GM12878 (cell line): Measurements from ENCODE around the gene SPOP. TPM values are rescaled to one million over a fixed set of nuclear protein-coding genes. Genes with fewer than 3 reads are reported as not detected.

Source experiments
- ATAC-seq: fragments of 200-7000 bp; cut with Tn5 transposase; 3 replicates; pipeline ENCODE4 v1.9.1; 2020; ENCODE audit warnings: mild to moderate bottlenecking, moderate library complexity
- Bru-seq: library from RNA; stranded (reverse); fragments of 400-500 nt; gene quantifications from one replicate; lab custom pipeline; 2021; lab: Mats Ljungman, UMichigan
- BruChase-seq, 2 experiments: library from RNA; stranded (reverse); fragments of 400-500 nt; gene quantifications; one replicate each; lab custom pipeline; 2021; lab: Mats Ljungman, UMichigan
- BruUV-seq: library from RNA; stranded (reverse); fragments of 400-500 nt; replicated peaks from 2 replicates; lab custom pipeline; 2021; lab: Mats Ljungman, UMichigan
- CTCF ChIA-PET: fragments of 300-600 bp; sonication (Branson Sonifier 250); formaldehyde crosslinking; extraction: SDS; loops from one replicate; lab custom pipeline; 2021; ENCODE audit warnings: inconsistent platforms; lab: Yijun Ruan, JAX
- POLR2A ChIA-PET: fragments of 350-600 bp; formaldehyde crosslinking; extraction: SDS; loops from one replicate; lab custom pipeline; 2021; ENCODE audit warnings: inconsistent platforms; lab: Charles Lee
- RAD21 ChIA-PET: fragments of 300-600 bp; sonication (Branson Sonifier 250); formaldehyde crosslinking; loops from one replicate; lab custom pipeline; 2023; ENCODE audit warnings: antibody characterized with exemption; ENCODE audit not compliant: unreplicated experiment; lab: Charles Lee
- SMC1A ChIA-PET: fragments of 300-600 bp; sonication (Branson Sonifier 250); formaldehyde crosslinking; loops from one replicate; lab custom pipeline; 2023; ENCODE audit not compliant: unreplicated experiment, uncharacterized antibody; lab: Charles Lee
- DNase-seq: peaks from one replicate; pipeline ENCODE4 v3.0.0-alpha.2; 2011; ENCODE audit warnings: low read depth, low spot score
- FAIRE-seq: peaks from 3 replicates; lab custom pipeline; 2011; peaks lifted over from hg19 to GRCh38; lab: Jason Lieb, UNC
- H2AFZ ChIP-seq: 2 replicates; pipeline ENCODE4 v1.6.0; 2011; ENCODE audit warnings: low read depth, low read length, control low read depth; ENCODE audit not compliant: control insufficient read depth
- H3K27ac ChIP-seq: 2 replicates; pipeline ENCODE4 v1.5.1; 2011; ENCODE audit warnings: control low read depth; ENCODE audit not compliant: control insufficient read depth, insufficient read depth
- H3K27me3 ChIP-seq, 2 experiments: replicated peaks in 1 of 2; 2 replicates each; pipeline versions ENCODE4 v1.6.0 to v1.6.1; 2011; ENCODE audit warnings: low read length in 1 of 2; ENCODE audit not compliant: control insufficient read depth in 2 of 2, insufficient read depth in 2 of 2
- H3K36me3 ChIP-seq, 2 experiments: 2 replicates each; pipeline ENCODE4 v1.5.1; 2011; ENCODE audit warnings: low read length in 1 of 2; ENCODE audit not compliant: control insufficient read depth in 2 of 2, insufficient read depth in 2 of 2
- H3K4me1 ChIP-seq: 2 replicates; pipeline ENCODE4 v1.6.1; 2011; ENCODE audit warnings: mild to moderate bottlenecking, low read length, moderate library complexity, mixed read lengths; ENCODE audit not compliant: control insufficient read depth, insufficient read depth
- H3K4me2 ChIP-seq: 2 replicates; pipeline ENCODE4 v1.6.0; 2011; ENCODE audit warnings: control low read depth; ENCODE audit not compliant: control insufficient read depth, insufficient read depth
- H3K4me3 ChIP-seq: fragments of 200-600 bp; sonication (generic); 2 replicates; pipeline ENCODE4 v1.5.1; 2016
- H3K79me2 ChIP-seq: 2 replicates; pipeline ENCODE4 v1.6.0; 2011; ENCODE audit warnings: low read length; ENCODE audit not compliant: control insufficient read depth, insufficient read depth
- H3K9ac ChIP-seq: 2 replicates; pipeline ENCODE4 v1.8.0; 2011; ENCODE audit warnings: low read length, control low read depth, mixed read lengths; ENCODE audit not compliant: control insufficient read depth, insufficient read depth
- H3K9me3 ChIP-seq: replicated peaks from 3 replicates; pipeline ENCODE4 v1.5.1; 2011; ENCODE audit warnings: mild to moderate bottlenecking, low read length; ENCODE audit not compliant: control insufficient read depth, insufficient read depth
- H4K20me1 ChIP-seq: 2 replicates; pipeline ENCODE4 v1.6.0; 2011; ENCODE audit not compliant: control insufficient read depth, insufficient read depth
- CREB1 ChIP-seq: IDR thresholded peaks from 2 replicates; pipeline ENCODE4 v1.6.1; 2012; ENCODE audit warnings: low read depth, mild to moderate bottlenecking, inconsistent platforms
- MYB ChIP-seq: fragments of 150-350 bp; IDR thresholded peaks from 2 replicates; pipeline ENCODE4 v1.6.1; 2014; ENCODE audit warnings: mild to moderate bottlenecking, low read depth, low read length, borderline replicate concordance
- RFX5 ChIP-seq: IDR thresholded peaks from 2 replicates; pipeline ENCODE4 v1.6.1; 2011; ENCODE audit warnings: low read depth, low read length, improper control_type of control experiment
- SMAD5 ChIP-seq: IDR thresholded peaks from 2 replicates; pipeline ENCODE4 v1.6.1; 2016; ENCODE audit warnings: antibody characterized with exemption, low read depth
- TCF12 ChIP-seq: IDR thresholded peaks from 2 replicates; pipeline ENCODE4 v1.6.1; 2011; ENCODE audit warnings: low read depth, mild to moderate bottlenecking, low read length
- TCF3 ChIP-seq: IDR thresholded peaks from 2 replicates; pipeline ENCODE4 v1.6.1; 2012; ENCODE audit warnings: low read depth, mild to moderate bottlenecking, low read length, borderline replicate concordance; ENCODE audit not compliant: insufficient read depth
- WGBS: methylation state at CpG from one replicate; pipeline ENCODE4 v1.1.6; 2016; ENCODE audit warnings: low lambda C conversion rate; ENCODE audit not compliant: insufficient replicate concordance, insufficient coverage; ENCODE audit errors: missing lambda C conversion rate; 5-methylcytosine and 5-hydroxymethylcytosine counted together
- in situ Hi-C: fragments of 300-500 bp; cut with MboI; formaldehyde crosslinking; loops from 9 replicates; pipeline ENCODE4 v1.14.3; 2018; ENCODE audit warnings: mixed read lengths
- intact Hi-C: fragments of 100-400 bp; cut with micrococcal nuclease; formaldehyde crosslinking; loops from one replicate; pipeline ENCODE4 v1.14.2; 2022; ENCODE audit not compliant: unreplicated experiment
- long read RNA-seq, 2 experiments: library from polyadenylated mRNA; unstranded; transcript quantifications; one replicate each; pipeline ENCODE4 v2.0.0, GENCODE V29; 2019 to 2020
- polyA minus RNA-seq, 3 experiments: library from RNA; depleted of rRNA, polyadenylated mRNA; stranded (reverse); fragments of >200 nt; gene quantifications; 2 replicates each; pipeline ENCODE4 v1.2.3, GENCODE V29; 2011
- polyA plus RNA-seq, 11 experiments: library from polyadenylated mRNA; depleted of rRNA in 4 of 11; unstranded in 6 of 11; stranded (reverse) in 5 of 11; fragments of >200 nt; fragmentation: Nextera tagmentation in 4 of 11; fragmentation: Illumina TruSeq in 1 of 11; extraction: Ambion mirVana in 4 of 11; extraction: Trizol in 1 of 11; gene quantifications; 1 replicate in 1 of 11; 2 replicates in 10 of 11; pipeline versions ENCODE4 v1.2.1 to v1.2.3, GENCODE V29; 2011 to 2016; ENCODE audit warnings: inconsistent platforms in 2 of 11, missing spikeins in 2 of 11, low read depth in 1 of 11
- total RNA-seq, 4 experiments: library from RNA; depleted of rRNA in 3 of 4; stranded (reverse); fragments of >200 nt in 3 of 4; fragmentation: Illumina TruSeq in 1 of 4; extraction: Trizol in 1 of 4; gene quantifications; 2 replicates each; pipeline versions ENCODE4 v1.2.1 to v1.2.3, GENCODE V29; 2013 to 2021
- TF ChIP-seq, protein P1 (sequence below): fragments of 450-650 bp; formaldehyde crosslinking; IDR thresholded peaks from 2 replicates; pipeline ENCODE4 v1.5.0; 2022; ENCODE audit warnings: mild to moderate bottlenecking, missing genetic modification characterization
- TF ChIP-seq, protein P2 (sequence below): fragments of 450-650 bp; IDR thresholded peaks from 2 replicates; pipeline ENCODE4 v1.6.1; 2016; ENCODE audit warnings: mild to moderate bottlenecking
- TF ChIP-seq, protein P3 (sequence below): IDR thresholded peaks from 2 replicates; pipeline ENCODE4 v1.6.1; 2011; ENCODE audit warnings: borderline replicate concordance, low read depth, mild to moderate bottlenecking, moderate library complexity, low read length; ENCODE audit not compliant: insufficient read depth, poor library complexity, severe bottlenecking

Gene SPOP
- 86.4 and 107 TPM in 2 replicates for total RNA-seq (2013; cell fraction: nucleolus; rRNA removed)
- total RNA-seq (2014; rRNA removed) (56.7 and 64.0 TPM in 2 replicates), total RNA-seq (2014; rRNA removed; fragmentation: Illumina TruSeq; extraction: Trizol) (39.5 and 39.9 TPM in 2 replicates), total RNA-seq (2021) (45.8 and 50.1 TPM in 2 replicates), polyA plus RNA-seq (2011; rRNA removed) (55.8 and 80.4 TPM in 2 replicates), polyA plus RNA-seq (2014; fragmentation: Illumina TruSeq; extraction: Trizol) (41.6 and 45.4 TPM in 2 replicates), polyA plus RNA-seq (2014; fragmentation: Nextera tagmentation; extraction: Ambion mirVana) (10 to 100 TPM; 35.1 to 39.0 TPM), polyA plus RNA-seq (2014; rRNA removed) (34.5 and 43.7 TPM in 2 replicates), polyA plus RNA-seq (2016; fragmentation: Nextera tagmentation; extraction: Ambion mirVana) (10 to 100 TPM; 65.9 to 76.3 TPM), polyA minus RNA-seq (2011; rRNA and poly(A)+ RNA removed) (65.1 and 93.8 TPM in 2 replicates), Bru-seq, nascent RNA (percentile 84 among the genes with signal in this experiment), BruChase-seq, experiment 1, labeled RNA remaining after a 6-hour chase (percentile 81 among the genes with signal in this experiment), BruChase-seq, experiment 2, labeled RNA remaining after a 2-hour chase (percentile 80 among the genes with signal in this experiment)
- polyA plus RNA-seq (2011; ENCODE audit: low read depth) = 22.3 TPM
- polyA plus RNA-seq (2011; cell fraction: cytosol; rRNA removed) = 55.1 and 82.5 TPM in 2 replicates
- polyA plus RNA-seq (2011; cell fraction: nucleus; rRNA removed) = 50.5 and 54.2 TPM in 2 replicates
- polyA plus RNA-seq (2012) = 26.3 and 35.4 TPM in 2 replicates
- 34.7 and 42.1 TPM in 2 replicates for polyA minus RNA-seq (2011; cell fraction: cytosol; rRNA and poly(A)+ RNA removed)
- 27.9 and 43.3 TPM in 2 replicates for polyA minus RNA-seq (2011; cell fraction: nucleus; rRNA and poly(A)+ RNA removed)
- long read RNA-seq, experiment 1, transcript SPOP-201 (11 exons, 2,965 nt) = minor isoform, 6 of 67 reads
- long read RNA-seq, experiment 1, transcript SPOP-206 (10 exons, 1,865 nt) = major isoform, 44 of 67 reads
- long read RNA-seq, experiment 1, partial matches to known transcripts = 0 of 67 reads
- long read RNA-seq, experiment 1, other reads (novel, unspliced or antisense) = 13 of 67 reads
- long read RNA-seq, experiment 2, transcript SPOP-206 (10 exons, 1,865 nt) = major isoform, 434 of 713 reads
- long read RNA-seq, experiment 2, transcript SPOP-201 (11 exons, 2,965 nt) = minor isoform, 76 of 713 reads
- long read RNA-seq, experiment 2, transcript SPOP-202 (11 exons, 2,985 nt) = minor isoform, 32 of 713 reads
- long read RNA-seq, experiment 2, partial matches to known transcripts = 18 of 713 reads
- long read RNA-seq, experiment 2, other reads (novel, unspliced or antisense) = 152 of 713 reads

DNA sequence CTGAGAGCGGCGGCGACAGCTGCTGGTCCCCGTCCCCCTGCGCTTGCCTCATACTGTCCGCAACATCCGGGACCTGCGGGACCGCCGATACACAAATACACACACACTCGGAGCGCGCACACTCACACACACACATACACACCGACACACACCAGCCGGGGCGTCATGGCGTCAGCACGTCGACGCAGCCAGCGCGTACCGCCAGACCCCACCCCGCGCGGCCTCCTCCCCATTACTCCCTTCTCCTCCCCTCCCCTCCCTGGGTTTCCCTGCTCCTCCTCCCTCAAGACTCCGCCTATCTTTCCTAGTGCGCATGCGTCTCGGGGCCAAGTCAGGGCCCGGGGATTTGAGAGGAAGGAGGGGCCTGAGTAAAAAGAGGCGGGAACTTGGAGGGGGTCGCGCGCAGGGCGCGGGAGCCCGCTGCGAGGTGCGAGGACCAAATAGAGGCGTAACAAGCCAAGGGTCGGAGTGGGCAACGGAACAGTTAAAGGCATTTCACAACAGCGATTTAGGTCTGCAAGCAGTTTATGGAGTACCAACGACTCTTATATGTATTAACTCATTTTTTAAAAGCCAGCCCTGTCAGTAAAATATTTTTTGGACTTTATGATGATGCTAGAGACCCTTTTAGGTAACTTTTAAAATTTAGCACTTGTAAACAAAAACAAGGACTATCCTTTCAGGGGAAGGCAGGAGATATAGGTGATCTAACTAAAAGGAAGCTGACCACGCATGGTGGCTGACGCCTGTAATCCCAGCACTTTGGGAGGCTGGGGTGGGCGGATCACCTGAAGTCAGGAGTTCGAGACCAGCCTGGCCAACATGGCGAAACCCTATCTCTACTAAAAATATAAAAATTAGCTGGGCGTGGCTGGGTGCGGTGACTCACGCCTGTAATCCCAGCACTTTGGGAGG lies at the start of gene SPOP:
TSS of gene SPOP (minus strand) at position 165 of the 915 bp plus-strand sequence. CDS start 55,287 bp downstream, outside the sequence.
- FAIRE-seq = peak; percentile 94
- SMC1A ChIA-PET = interaction anchor here (0.9 to 1.6 kb wide), 2 partner anchors 13 to 100 kb away, joined by 3 to 4 read pairs; no protein-coding TSS in a partner anchor
- H4K20me1 ChIP-seq = peaks cover 3% of the 10 kb centered on the region; the same call in 1 of the 2 replicates
- RAD21 ChIA-PET = interaction anchor here (0.6 to 1.0 kb wide), 6 partner anchors 24 to 69 kb away, joined by 3 to 7 read pairs (median 4); no protein-coding TSS in a partner anchor
- H3K27ac ChIP-seq = peak within 1 kb of the TSS; percentile 89
- intact Hi-C loops = loop anchor here (5.0 kb wide), 1 partner anchor 41 kb away; no protein-coding TSS in a partner anchor
- H3K79me2 ChIP-seq = peaks cover 37% of the 10 kb centered on the region
- BruUV-seq = no TSS peak
- H2AFZ ChIP-seq = peak within 1 kb of the TSS; percentile 82
- H3K4me1 ChIP-seq = peaks cover 4% of the 10 kb centered on the region; the same call in 1 of the 2 replicates
- no peaks in the 10 kb centered on the region for H3K36me3 ChIP-seq
- WGBS = 38% methylated on average over 22 of the region's 53 CpGs
- POLR2A ChIA-PET = interaction anchor here (0.8 to 1.5 kb wide), 2 partner anchors 8 to 30 kb away, joined by 4 to 7 read pairs; no protein-coding TSS in a partner anchor
- no peaks in the 10 kb centered on the region for H3K9me3 ChIP-seq
- DNase-seq = peak; percentile 96
- no peaks in the 10 kb centered on the region; a peak in 1 of 4 replicates for H3K27me3 ChIP-seq
- CTCF ChIA-PET = interaction anchor here (0.6 to 2.4 kb wide), 6 partner anchors 18 to 320 kb away, joined by 3 to 13 read pairs (median 4); no protein-coding TSS in a partner anchor
- H3K4me3 ChIP-seq = peak within 1 kb of the TSS; percentile 80
- H3K4me2 ChIP-seq = peak within 1 kb of the TSS; percentile 95
- in situ Hi-C loops = no loop called here
- ATAC-seq = peak; percentile 86
- H3K9ac ChIP-seq = peak within 1 kb of the TSS; percentile 83
- TF ChIP-seq RFX5 (no peak), SMAD5 (no peak), TCF3 (no peak), CREB1 (peak; percentile 96), MYB (no peak), TCF12 (peak; percentile 75)
- TF ChIP-seq, protein P1, sequence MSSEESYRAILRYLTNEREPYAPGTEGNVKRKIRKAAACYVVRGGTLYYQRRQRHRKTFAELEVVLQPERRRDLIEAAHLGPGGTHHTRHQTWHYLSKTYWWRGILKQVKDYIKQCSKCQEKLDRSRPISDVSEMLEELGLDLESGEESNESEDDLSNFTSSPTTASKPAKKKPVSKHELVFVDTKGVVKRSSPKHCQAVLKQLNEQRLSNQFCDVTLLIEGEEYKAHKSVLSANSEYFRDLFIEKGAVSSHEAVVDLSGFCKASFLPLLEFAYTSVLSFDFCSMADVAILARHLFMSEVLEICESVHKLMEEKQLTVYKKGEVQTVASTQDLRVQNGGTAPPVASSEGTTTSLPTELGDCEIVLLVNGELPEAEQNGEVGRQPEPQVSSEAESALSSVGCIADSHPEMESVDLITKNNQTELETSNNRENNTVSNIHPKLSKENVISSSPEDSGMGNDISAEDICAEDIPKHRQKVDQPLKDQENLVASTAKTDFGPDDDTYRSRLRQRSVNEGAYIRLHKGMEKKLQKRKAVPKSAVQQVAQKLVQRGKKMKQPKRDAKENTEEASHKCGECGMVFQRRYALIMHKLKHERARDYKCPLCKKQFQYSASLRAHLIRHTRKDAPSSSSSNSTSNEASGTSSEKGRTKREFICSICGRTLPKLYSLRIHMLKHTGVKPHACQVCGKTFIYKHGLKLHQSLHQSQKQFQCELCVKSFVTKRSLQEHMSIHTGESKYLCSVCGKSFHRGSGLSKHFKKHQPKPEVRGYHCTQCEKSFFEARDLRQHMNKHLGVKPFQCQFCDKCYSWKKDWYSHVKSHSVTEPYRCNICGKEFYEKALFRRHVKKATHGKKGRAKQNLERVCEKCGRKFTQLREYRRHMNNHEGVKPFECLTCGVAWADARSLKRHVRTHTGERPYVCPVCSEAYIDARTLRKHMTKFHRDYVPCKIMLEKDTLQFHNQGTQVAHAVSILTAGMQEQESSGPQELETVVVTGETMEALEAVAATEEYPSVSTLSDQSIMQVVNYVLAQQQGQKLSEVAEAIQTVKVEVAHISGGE (CRISPR knock-in tag) = no peak
- TF ChIP-seq, protein P2, sequence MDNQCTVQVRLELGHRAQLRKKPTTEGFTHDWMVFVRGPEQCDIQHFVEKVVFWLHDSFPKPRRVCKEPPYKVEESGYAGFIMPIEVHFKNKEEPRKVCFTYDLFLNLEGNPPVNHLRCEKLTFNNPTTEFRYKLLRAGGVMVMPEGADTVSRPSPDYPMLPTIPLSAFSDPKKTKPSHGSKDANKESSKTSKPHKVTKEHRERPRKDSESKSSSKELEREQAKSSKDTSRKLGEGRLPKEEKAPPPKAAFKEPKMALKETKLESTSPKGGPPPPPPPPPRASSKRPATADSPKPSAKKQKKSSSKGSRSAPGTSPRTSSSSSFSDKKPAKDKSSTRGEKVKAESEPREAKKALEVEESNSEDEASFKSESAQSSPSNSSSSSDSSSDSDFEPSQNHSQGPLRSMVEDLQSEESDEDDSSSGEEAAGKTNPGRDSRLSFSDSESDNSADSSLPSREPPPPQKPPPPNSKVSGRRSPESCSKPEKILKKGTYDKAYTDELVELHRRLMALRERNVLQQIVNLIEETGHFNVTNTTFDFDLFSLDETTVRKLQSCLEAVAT = peak; percentile 78; the same call in 1 of the 2 replicates
- TF ChIP-seq, protein P3, sequence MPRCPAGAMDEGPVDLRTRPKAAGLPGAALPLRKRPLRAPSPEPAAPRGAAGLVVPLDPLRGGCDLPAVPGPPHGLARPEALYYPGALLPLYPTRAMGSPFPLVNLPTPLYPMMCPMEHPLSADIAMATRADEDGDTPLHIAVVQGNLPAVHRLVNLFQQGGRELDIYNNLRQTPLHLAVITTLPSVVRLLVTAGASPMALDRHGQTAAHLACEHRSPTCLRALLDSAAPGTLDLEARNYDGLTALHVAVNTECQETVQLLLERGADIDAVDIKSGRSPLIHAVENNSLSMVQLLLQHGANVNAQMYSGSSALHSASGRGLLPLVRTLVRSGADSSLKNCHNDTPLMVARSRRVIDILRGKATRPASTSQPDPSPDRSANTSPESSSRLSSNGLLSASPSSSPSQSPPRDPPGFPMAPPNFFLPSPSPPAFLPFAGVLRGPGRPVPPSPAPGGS = no peak
